Endothelial cell of umbilical vein (primary cell): ENCODE data around the gene RAD51B. TPM values are rescaled to one million over a fixed set of nuclear protein-coding genes. Genes with fewer than 3 reads are reported as not detected.

ENCODE experiments used
- BruUV-seq: library from RNA; stranded (reverse); fragments of 400-500 nt; replicated peaks from 2 replicates; lab custom pipeline; 2021; lab: Mats Ljungman, UMichigan
- CTCF ChIA-PET: fragments of 300-600, 350-600 bp; sonication (Branson Sonifier 250); formaldehyde crosslinking; loops from one replicate; lab custom pipeline; 2021; ENCODE audit warnings: antibody characterized with exemption, inconsistent platforms; lab: Charles Lee
- POLR2A ChIA-PET: fragments of 300-600, 350-600 bp; sonication (Branson Sonifier 250); formaldehyde crosslinking; loops from one replicate; lab custom pipeline; 2021; ENCODE audit warnings: antibody characterized with exemption, inconsistent platforms; lab: Charles Lee
- DNase-seq: peaks from one replicate; pipeline ENCODE4 v3.0.0-alpha.2; 2011; ENCODE audit warnings: low read depth, low spot score
- FAIRE-seq: peaks from 2 replicates; lab custom pipeline; 2011; peaks lifted over from hg19 to GRCh38; lab: Jason Lieb, UNC
- H2AFZ ChIP-seq: 2 replicates; pipeline ENCODE4 v1.6.0; 2012; ENCODE audit warnings: low read depth, low read length, control low read depth, inconsistent platforms
- H3K27ac ChIP-seq: 2 replicates; pipeline ENCODE4 v1.5.1; 2011; ENCODE audit warnings: low read depth, mild to moderate bottlenecking, control low read depth, low read length, moderate library complexity; ENCODE audit not compliant: insufficient read depth
- H3K27me3 ChIP-seq, 2 experiments: 2 replicates each; pipeline versions ENCODE4 v1.6.0 to v1.6.1; 2011; ENCODE audit warnings: low read length in 2 of 2, mixed read lengths in 1 of 2; ENCODE audit not compliant: control insufficient read depth in 2 of 2, insufficient read depth in 2 of 2
- H3K36me3 ChIP-seq, 2 experiments: 2 replicates in 1 of 2; 3 replicates in 1 of 2; pipeline ENCODE4 v1.5.1; 2011; ENCODE audit warnings: low read length in 2 of 2, mild to moderate bottlenecking in 1 of 2, moderate library complexity in 1 of 2; ENCODE audit not compliant: control insufficient read depth in 2 of 2, insufficient read depth in 2 of 2; ENCODE audit errors: extremely low read depth in 1 of 2
- H3K4me1 ChIP-seq: 3 replicates; pipeline ENCODE4 v1.5.1; 2011; ENCODE audit warnings: mild to moderate bottlenecking, low read length; ENCODE audit not compliant: control insufficient read depth, insufficient read depth; ENCODE audit errors: extremely low read depth
- H3K4me2 ChIP-seq: 2 replicates; pipeline ENCODE4 v1.6.1; 2011; ENCODE audit warnings: low read length, control low read depth, mixed read lengths; ENCODE audit not compliant: insufficient read depth
- H3K4me3 ChIP-seq, 3 experiments: fragments of 200-600 bp in 1 of 3; sonication (generic), shearing (Covaris generic) in 1 of 3; replicated peaks in 1 of 3; 2 replicates each; pipeline ENCODE4 v1.5.1; 2011 to 2016; ENCODE audit warnings: control low read depth in 3 of 3, low read length in 3 of 3, mild to moderate bottlenecking in 2 of 3, inconsistent platforms in 1 of 3, low read depth in 1 of 3, moderate library complexity in 1 of 3; ENCODE audit not compliant: insufficient read depth in 1 of 3
- H3K79me2 ChIP-seq: 2 replicates; pipeline ENCODE4 v1.6.0; 2012; ENCODE audit warnings: low read length, inconsistent platforms; ENCODE audit not compliant: control insufficient read depth, insufficient read depth
- H3K9ac ChIP-seq: replicated peaks from 2 replicates; pipeline ENCODE3; 2011; ENCODE audit warnings: low read length, control low read depth; ENCODE audit not compliant: insufficient read depth; ENCODE audit errors: extremely low read depth
- H3K9me1 ChIP-seq: replicated peaks from 3 replicates; pipeline ENCODE4 v1.6.0; 2011; ENCODE audit warnings: mild to moderate bottlenecking, low read length; ENCODE audit not compliant: control insufficient read depth, insufficient read depth; ENCODE audit errors: extremely low read depth
- H3K9me3 ChIP-seq: replicated peaks from 2 replicates; pipeline ENCODE4 v1.5.1; 2012; ENCODE audit warnings: low read length, inconsistent platforms; ENCODE audit not compliant: control insufficient read depth, insufficient read depth
- H4K20me1 ChIP-seq: replicated peaks from 2 replicates; pipeline ENCODE3; 2011; ENCODE audit warnings: mild to moderate bottlenecking, low read length; ENCODE audit not compliant: control insufficient read depth, insufficient read depth; ENCODE audit errors: extremely low read depth
- CTCF ChIP-seq, 2 donors: IDR thresholded peaks; 1 replicate in 1 of 2; 2 replicates in 1 of 2; pipeline ENCODE4 v1.5.1; 2011; ENCODE audit warnings: low read length in 2 of 2, mild to moderate bottlenecking in 2 of 2, moderate library complexity in 2 of 2, control low read depth in 1 of 2, inconsistent platforms in 1 of 2, low read depth in 1 of 2; ENCODE audit not compliant: insufficient read depth in 1 of 2; ENCODE audit errors: extremely low read depth in 1 of 2
- EZH2 ChIP-seq: IDR thresholded peaks from 2 replicates; pipeline ENCODE4 v1.6.1; 2012; ENCODE audit warnings: borderline replicate concordance, low read depth, mild to moderate bottlenecking, moderate library complexity, low read length, inconsistent platforms; ENCODE audit not compliant: severe bottlenecking
- FOS ChIP-seq: IDR thresholded peaks from 2 replicates; pipeline ENCODE4 v1.6.1; 2011; ENCODE audit warnings: mild to moderate bottlenecking, low read length, moderate library complexity, borderline replicate concordance; ENCODE audit not compliant: insufficient read depth
- GATA2 ChIP-seq: IDR thresholded peaks from 2 replicates; pipeline ENCODE4 v1.7.0; 2011; ENCODE audit warnings: low read depth, mild to moderate bottlenecking, moderate library complexity, mixed read lengths, low read length; ENCODE audit not compliant: insufficient read length, insufficient read depth
- JUN ChIP-seq: IDR thresholded peaks from 2 replicates; pipeline ENCODE4 v1.6.1; 2011; ENCODE audit warnings: borderline replicate concordance, low read depth; ENCODE audit not compliant: insufficient read length, insufficient read depth
- MAX ChIP-seq: IDR thresholded peaks from 2 replicates; pipeline ENCODE4 v1.6.1; 2011; ENCODE audit not compliant: insufficient read depth, insufficient read length
- MYC ChIP-seq: IDR thresholded peaks from one replicate; pipeline ENCODE4 v1.6.1; 2011; ENCODE audit warnings: mild to moderate bottlenecking, low read depth, low read length
- POLR2A ChIP-seq: IDR thresholded peaks from 2 replicates; pipeline ENCODE4 v1.6.1; 2012; ENCODE audit warnings: low read depth, mild to moderate bottlenecking, control low read depth, low read length
- POLR2AphosphoS5 ChIP-seq: IDR thresholded peaks from 2 replicates; pipeline ENCODE4 v1.6.1; 2012; ENCODE audit warnings: low read depth, mild to moderate bottlenecking, control low read depth, low read length, moderate library complexity; ENCODE audit not compliant: insufficient read depth
- dilution Hi-C: fragments of 300-500 bp; cut with MboI; formaldehyde crosslinking; loops from one replicate; pipeline ENCODE4 v1.15.0; 2019; ENCODE audit warnings: low sequenced_read_pairs; ENCODE audit not compliant: extremely low pct_ligation_motif_present
- intact Hi-C: fragments of 100-400 bp; cut with micrococcal nuclease; formaldehyde crosslinking; loops from one replicate; pipeline ENCODE4 v1.10.0; 2022
- polyA plus RNA-seq, 4 experiments: library from polyadenylated mRNA; depleted of rRNA in 3 of 4; stranded (reverse) in 3 of 4; unstranded in 1 of 4; fragments of >200 nt; gene quantifications; 2 replicates each; pipeline versions ENCODE4 v1.2.1 to v1.2.3, GENCODE V29; 2011 to 2012; ENCODE audit warnings: missing spikeins in 1 of 4
- total RNA-seq: library from RNA; stranded (reverse); gene quantifications from 2 replicates; pipeline ENCODE4 v1.2.3, GENCODE V29; 2021

RAD51B gene
- total and polyA plus RNA-seq, 2 donors (not counting 3 experiments of a cell fraction or from before 2014, with no cell fraction given) = 3.9 to 19.0 TPM

- H3K79me2 ChIP-seq = no peaks in the 10 kb centered on the region
- no TSS peak for BruUV-seq
- dilution Hi-C loops = no loop called here
- intact Hi-C loops = no loop called here
- H4K20me1 ChIP-seq = no peaks in the 10 kb centered on the region
- TF ChIP-seq EZH2 = no peak
- no peak for TF ChIP-seq POLR2A
- no peak for TF ChIP-seq GATA2
- no peak for TF ChIP-seq MYC
- TF ChIP-seq JUN = peak; percentile 3
- TF ChIP-seq MAX = no peak
- peaks cover 24% of the 10 kb centered on the region for H3K4me1 ChIP-seq
- no peaks in the 10 kb centered on the region for H3K27me3 ChIP-seq
- ChIA-PET CTCF (interaction anchor here (2.3 kb wide), 1 partner anchor 10 kb away, joined by 8 read pairs; no protein-coding TSS in a partner anchor), POLR2A (no interaction called here)
- no peak overlapping the region for H3K9ac ChIP-seq
- no peak overlapping the region for H3K27ac ChIP-seq
- no peaks in the 10 kb centered on the region for H3K36me3 ChIP-seq
- H3K9me3 ChIP-seq = peaks cover 3% of the 10 kb centered on the region
- H3K9me1 ChIP-seq = no peaks in the 10 kb centered on the region
- DNase-seq = peak; percentile 28
- H3K4me2 ChIP-seq = no peak overlapping the region
- H3K4me3 ChIP-seq = no peak overlapping the region
- no peak for FAIRE-seq
- H2AFZ ChIP-seq = peak overlapping the region; percentile 42
These were observed 708.6 kb downstream of the RAD51B start for GRCh38 chr14:68528040-68528687.

DNA sequence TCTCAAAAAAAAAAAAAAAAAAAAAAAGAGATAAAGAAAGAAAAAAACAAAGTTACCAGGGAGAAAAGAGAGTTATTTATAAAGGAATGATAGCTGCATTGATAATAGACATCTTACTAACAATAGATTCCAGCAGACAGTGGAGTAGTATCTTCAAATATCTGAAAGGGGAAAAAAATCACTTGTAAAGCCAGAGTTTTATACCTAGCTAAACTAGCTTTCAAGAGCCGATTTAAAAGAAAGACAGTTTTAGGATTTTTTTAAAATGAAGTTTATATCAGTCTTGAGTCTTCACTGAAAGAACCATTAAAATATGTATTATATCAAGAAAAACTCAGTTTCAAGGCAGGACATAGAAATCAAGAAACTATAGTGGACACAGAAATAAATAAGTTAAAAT, 710.9 kb downstream of the RAD51B start:
- ChIA-PET CTCF (interaction anchor here (0.7 kb wide), 1 partner anchor 64 kb away, joined by 3 read pairs; no protein-coding TSS in a partner anchor), POLR2A (no interaction called here)
- intact Hi-C loops = no loop called here
- Histone ChIP-seq H3K9ac (no peak overlapping the region), H3K9me1 (no peaks in the 10 kb centered on the region), H3K27ac (no peak overlapping the region), H3K4me3 (no peak overlapping the region), H3K4me2 (no peak overlapping the region), H3K27me3 (no peaks in the 10 kb centered on the region), H3K79me2 (no peaks in the 10 kb centered on the region), H3K4me1 (peaks cover 24% of the 10 kb centered on the region), H3K36me3 (no peaks in the 10 kb centered on the region), H2AFZ (no peak overlapping the region), H4K20me1 (no peaks in the 10 kb centered on the region), H3K9me3 (peaks cover 3% of the 10 kb centered on the region)
- dilution Hi-C loops = no loop called here
- DNase-seq (no peak), FAIRE-seq (no peak)
- no TSS peak for BruUV-seq
- TF ChIP-seq GATA2 = no peak
- TF ChIP-seq EZH2 = no peak
- TF ChIP-seq POLR2A = no peak
- TF ChIP-seq CTCF (IDR thresholded peaks at IDR 0.05; ENCODE audit: extremely low read depth in 1 of 2, insufficient read depth in 1 of 2, low read depth in 1 of 2, low read length in 2 of 2) = no peak
- no peak for TF ChIP-seq FOS
- no peak for TF ChIP-seq JUN
- TF ChIP-seq POLR2AphosphoS5 = no peak
- TF ChIP-seq MYC = no peak
